ENCODE measurements around the gene ERC2.

DNA sequence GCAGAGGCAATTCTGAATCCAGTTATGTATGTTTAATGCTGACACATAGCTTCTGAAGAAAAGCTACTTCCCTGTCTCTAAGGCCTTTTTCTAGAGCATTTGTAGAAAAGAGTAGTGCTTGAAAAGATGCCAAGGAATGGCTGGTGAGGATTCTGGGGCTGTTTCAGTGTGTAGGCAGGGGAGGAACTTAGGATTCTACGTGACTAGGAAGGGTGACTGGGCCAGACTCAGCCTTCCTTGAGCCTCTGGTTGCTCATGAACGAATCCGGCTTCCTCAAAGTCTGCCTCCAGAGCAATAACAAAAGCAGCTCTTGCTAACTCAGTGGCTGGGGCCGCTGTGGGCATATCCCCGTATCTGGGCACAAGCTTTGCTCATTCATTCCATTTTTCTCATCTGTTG lies 876.4 kb downstream of the ERC2 start:
- no peak for TF ChIP-seq POLR2A (IDR thresholded peaks at IDR 0.05)
- TF ChIP-seq EP300 (IDR thresholded peaks at IDR 0.05), result no peak

Data from ovary (tissue), 1 donor.